Stimulated activated CD4-positive, alpha-beta T cell treated with anti-CD3 and anti-CD28 coated beads, Interleukin-12 subunit alpha, Interleukin-12 subunit beta, amount 100 ng/mL, for 48 hours (primary cell): ENCODE measurements around the gene RBFOX1.

ENCODE experiments used
- DNase-seq, 3 donors: peaks; one replicate each; pipeline ENCODE4 v3.0.0-alpha.2; 2020; ENCODE audit warnings: low read depth in 2 of 3, low spot score in 1 of 3

Gene RBFOX1

GRCh38 chr16:7332611-7333010 lies at the start of gene RBFOX1:
TSS of gene RBFOX1 (plus strand) at chr16:7332845.
- no peak for DNase-seq

DNA sequence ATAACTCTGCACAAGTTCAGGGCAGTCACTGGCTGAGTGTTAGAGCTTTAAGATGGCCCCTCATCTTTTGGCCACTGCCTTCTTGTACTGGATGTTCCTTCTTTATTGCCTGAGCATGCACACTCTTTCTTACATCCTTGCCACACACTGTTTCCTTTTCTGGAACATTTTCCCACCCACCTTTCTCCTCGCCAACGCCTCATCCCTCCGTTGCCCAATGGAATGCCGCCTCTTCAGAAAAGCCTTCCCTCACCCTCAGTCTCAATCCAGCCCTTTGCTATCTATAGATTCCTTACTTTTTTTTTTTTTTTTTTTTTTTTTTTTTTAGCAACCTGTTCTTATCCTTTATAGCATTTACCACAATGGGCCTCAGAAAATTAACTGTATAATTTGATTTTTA lies 47.9 kb upstream of the RBFOX1 start:
- no peak for DNase-seq

DNA sequence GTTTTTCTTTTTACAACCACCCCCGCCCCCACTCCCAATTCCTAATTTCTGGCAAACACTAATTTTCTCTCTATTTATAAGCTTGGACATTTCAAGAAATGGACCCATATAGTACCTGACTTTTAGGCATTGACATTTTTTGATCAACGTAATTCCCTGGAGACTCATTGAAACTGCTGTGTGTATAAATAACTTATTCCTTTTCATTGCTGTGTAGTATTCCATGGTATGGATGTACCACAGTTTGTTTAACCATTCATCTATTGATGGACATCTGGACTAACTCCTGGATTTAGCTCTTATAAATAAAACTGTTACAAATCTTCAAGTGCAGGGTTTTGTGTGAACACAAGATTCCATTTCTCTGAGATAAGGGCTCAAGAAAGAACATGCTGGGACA lies 47.1 kb upstream of the RBFOX1 start:
- no peak for DNase-seq

DNA sequence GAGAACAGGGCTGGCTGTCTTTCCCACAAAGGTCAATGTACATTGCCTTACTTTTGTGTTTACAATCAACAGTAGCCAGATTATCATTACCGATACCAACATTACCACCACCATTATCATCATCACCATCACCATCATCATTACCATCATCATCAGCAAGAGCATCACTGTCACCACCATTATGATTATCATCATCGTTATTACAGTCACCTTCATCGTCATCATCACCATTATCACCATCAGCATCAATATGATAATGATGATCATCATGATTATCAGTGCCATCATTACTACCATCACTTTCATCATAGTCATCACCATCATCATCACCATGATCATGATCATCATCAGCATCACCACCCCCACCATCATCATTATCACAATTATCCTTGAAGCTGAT lies 43.3 kb upstream of the RBFOX1 start:
- DNase-seq = no peak

- no peak for DNase-seq
These were observed 42.0 kb upstream of the RBFOX1 start for GRCh38 chr16:7290682-7291081.

DNA sequence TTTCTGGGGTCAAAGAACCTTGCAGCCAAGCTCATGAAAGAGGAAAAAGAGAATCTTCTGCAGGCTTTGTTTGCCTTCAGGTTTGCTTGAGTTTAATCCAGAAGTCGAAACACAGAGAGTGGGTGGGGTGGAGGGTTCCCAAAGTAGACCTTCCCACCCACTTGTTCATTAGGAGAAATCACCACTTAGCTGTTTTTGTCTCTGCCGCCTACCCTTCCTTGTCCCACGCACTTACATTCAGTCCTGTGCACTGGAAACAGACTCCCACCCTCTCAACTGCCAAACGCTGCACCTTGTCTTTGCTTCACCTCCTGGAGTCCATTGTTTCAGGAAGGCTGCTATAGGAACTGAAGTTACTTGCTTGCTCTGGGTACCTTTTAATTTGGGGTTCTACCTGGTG lies 38.6 kb upstream of the RBFOX1 start:
- DNase-seq = no peak

DNA sequence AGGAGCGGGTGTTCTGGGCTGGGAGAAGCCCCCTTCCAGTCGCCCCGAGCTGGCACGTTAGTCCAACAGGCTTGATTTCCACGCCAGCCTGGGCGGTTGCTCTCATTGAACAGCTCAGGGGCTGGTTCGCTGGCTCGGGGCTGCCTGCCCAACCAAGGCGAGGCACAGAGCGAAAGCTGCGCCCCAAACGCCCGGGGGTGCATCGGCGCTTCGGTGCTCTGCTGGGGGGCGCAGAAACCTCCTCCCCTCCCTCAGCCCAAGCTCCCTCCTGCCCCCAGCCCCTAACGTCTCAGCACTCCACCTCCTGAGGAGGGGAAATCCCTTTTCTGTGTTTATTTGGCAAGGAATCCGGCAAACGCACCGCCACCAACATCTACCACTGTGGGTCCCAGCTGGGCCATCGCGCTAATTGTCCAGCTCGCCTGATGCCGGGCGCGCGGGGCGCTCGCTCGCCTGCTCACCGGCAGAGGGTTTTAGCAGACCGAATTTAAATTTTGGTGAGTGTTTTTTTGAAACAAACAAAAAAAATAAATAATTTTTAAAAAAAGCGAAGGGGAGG lies 29.5 kb upstream of the RBFOX1 start:
- DNase-seq = no peak

- DNase-seq = no peak
These were observed 28.9 kb upstream of the RBFOX1 start for GRCh38 chr16:7303660-7304200.

DNA sequence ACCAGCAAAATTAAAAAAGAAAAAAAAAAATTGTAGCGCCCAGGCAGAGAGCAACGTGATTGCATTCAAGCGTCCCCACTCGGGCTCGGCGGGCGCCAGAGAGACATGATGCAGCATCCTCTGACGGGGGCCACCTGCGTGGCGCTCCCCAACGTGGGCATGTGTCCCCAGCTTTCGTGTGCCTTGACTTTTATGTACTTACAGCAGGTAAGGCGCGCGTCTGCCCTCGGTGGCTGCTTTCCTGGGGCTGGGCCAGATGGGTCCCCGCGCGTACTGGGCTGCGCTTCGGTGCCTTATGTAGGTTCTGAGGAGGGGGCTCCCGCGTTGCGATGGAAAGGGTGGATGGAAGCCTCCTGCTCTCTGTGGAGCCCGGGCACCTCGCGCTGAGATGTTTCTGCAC lies 28.4 kb upstream of the RBFOX1 start:
- no peak for DNase-seq

GRCh38 chr16:7304958-7305357 lies 27.7 kb upstream of the RBFOX1 start:
- DNase-seq = no peak

DNA sequence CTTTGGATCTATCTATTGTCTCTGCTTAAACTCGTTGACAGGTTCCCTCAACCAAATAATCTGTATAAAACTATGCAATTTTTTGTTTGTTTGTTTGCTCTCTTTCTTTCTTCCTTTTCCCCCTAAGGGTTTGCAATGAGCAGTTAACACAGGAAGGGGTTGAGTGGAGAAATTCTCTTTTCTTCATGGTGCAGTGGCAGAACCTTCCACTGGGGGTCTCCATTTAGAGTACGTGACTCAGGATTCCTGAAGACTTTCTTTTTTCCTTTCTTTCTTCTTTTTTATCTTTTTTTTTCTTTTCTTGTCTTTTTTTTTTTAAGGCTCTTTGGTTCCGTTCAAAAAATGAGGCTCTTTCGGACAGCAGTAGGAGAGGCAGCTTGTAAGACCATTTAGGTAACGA lies 19.5 kb upstream of the RBFOX1 start:
- DNase-seq = no peak

GRCh38 chr16:7314163-7314562 lies 18.5 kb upstream of the RBFOX1 start:
- DNase-seq = no peak

DNA sequence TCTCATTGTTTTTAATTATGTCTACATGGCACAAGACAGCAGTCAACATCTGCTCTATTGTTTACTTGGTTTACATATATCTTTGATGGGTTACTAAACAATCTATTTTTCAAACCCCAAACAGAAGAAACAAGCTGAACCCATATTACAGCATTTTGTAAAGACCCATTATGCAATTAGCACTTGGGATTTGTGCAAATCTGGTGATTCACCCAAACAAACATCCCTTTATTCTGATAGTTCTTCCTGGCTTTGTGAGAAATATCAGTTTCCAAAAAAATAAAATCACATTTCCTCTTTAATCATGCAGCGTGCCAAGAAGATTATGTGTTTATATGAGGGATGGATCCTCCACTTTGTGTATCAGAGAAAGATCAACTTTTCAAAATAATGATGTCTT lies 16.8 kb upstream of the RBFOX1 start:
- DNase-seq = no peak

DNA sequence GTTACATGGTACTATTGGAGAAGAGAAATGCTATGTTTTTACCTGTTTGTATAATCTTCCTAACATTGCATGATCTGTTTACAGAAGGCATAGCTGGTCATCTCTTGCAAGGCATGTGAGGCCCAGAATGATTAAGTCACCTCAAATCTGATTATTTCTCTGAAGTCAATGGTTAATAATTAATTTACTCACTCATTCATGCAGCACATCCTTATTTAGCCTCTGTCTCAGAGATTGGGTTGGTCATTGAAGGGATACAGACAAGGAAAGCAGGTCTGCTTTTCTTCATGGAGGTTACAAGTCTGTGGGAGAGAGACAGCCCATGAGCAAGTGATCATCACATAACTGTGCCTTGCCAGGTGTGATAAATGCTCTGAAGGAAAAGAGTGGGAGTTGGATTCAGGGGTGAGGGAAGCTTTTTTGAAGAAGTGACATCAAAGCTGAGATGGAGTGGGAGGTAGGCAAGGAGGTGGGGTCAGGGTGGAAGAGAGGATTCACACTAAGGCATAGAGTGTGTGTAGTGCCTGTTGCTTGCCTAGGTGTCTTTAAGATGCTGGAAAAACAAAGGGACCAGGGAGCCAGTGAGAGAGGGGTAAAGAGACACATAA lies 16.3 kb upstream of the RBFOX1 start:
- no peak for DNase-seq

- DNase-seq = no peak
These were observed 14.7 kb upstream of the RBFOX1 start for GRCh38 chr16:7317982-7318381.

DNA sequence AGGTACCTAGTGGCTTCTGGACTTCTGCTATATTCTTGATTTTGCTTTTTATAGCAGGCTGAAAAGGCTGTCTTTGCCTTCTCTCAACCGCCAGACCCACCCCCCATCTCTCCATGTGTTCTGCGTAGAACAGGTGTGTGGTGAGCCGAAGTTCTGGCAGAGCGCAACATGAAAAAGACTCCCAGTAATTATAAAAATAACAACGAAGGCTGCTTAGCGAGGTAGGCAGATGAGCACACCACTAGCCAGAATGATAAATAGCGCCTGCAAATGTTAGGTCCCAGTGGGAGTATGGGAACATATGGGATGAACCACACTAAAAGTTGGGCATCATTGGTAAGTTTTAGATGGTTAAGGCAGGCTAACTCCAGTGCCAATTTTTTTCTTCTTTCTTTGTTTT lies 14.0 kb upstream of the RBFOX1 start:
- DNase-seq = no peak

GRCh38 chr16:7319514-7319913 lies 13.1 kb upstream of the RBFOX1 start:
- no peak for DNase-seq

- no peak for DNase-seq
These were observed 11.0 kb upstream of the RBFOX1 start for GRCh38 chr16:7321661-7322060.

DNA sequence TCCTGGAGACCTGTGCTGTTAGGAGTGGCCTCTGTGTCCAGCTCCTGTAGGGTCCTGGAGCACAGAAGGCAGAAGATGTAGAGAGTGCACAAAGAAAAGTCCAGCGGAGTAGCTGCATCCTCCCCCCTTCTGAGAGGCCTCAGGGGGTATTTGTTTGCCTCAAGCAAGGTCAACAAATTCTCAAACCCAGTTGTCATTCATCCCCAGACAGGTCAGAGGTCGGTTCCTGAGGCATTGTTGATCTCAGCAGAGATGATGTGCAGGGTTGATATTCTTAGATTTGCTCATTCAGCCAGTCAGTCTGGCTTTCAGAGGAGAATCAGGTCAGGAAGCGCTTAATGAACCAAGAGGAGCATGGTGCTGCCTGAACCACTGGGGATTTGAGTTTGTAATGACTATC lies 8.3 kb upstream of the RBFOX1 start:
- DNase-seq = no peak

GRCh38 chr16:7325834-7326233 lies 6.8 kb upstream of the RBFOX1 start:
- no peak for DNase-seq

DNA sequence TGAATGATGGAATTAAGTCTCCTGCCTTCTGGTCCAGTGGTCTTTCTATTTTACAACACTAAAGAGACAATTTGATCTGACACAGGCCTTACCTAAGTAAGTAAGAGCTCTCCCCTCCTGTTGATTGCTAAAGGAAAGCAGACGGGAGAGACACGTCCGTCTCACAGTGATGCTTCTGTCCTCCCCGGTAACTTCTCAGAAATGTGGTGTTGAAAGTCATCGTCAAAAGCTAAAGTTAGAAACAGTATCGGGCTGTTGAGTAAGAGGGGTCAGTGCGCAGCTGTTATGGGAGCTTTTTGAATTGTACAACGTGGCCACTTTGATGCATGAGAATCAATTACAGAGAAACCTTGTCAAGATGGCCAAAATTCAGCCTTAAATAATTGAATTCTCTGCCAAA lies 1.9 kb upstream of the RBFOX1 start:
- no peak for DNase-seq

GRCh38 chr16:7331997-7332396 lies 648 bp upstream of the RBFOX1 start:
- DNase-seq = no peak

- DNase-seq = no peak
These were observed 608 bp downstream of the RBFOX1 start for GRCh38 chr16:7333180-7333725.
